GM19043 (cell line): ENCODE results near the gene TCF21.

Experiments used
- ATAC-seq: cut with Tn5 transposase; IDR thresholded peaks from one replicate; pipeline ENCODE4 v1.9.1; 2021; ENCODE audit warnings: low read depth; ENCODE audit not compliant: unreplicated experiment

TCF21 gene

GRCh38 chr6:133889557-133890403 is 867 bp downstream of the TCF21 start:
- ATAC-seq = no peak

GRCh38 chr6:133890711-133891148 is 1.8 kb downstream of the TCF21 start:
- ATAC-seq = no peak

GRCh38 chr6:133891149-133891926 is 2.4 kb downstream of the TCF21 start:
- no peak for ATAC-seq

GRCh38 chr6:133891927-133892812 is 3.3 kb downstream of the TCF21 start:
- no peak for ATAC-seq

- no peak for ATAC-seq
Measured at GRCh38 chr6:133892813-133893691, 4.1 kb downstream of the TCF21 start.

GRCh38 chr6:133893946-133894345 is 5.0 kb downstream of the TCF21 start:
- ATAC-seq = no peak

- ATAC-seq = no peak
Measured at GRCh38 chr6:133894369-133894768, 5.5 kb downstream of the TCF21 start.

GRCh38 chr6:133894795-133895358 is 6.0 kb downstream of the TCF21 start:
- no peak for ATAC-seq

GRCh38 chr6:133895573-133896343 is 6.8 kb downstream of the TCF21 start:
- ATAC-seq = no peak

GRCh38 chr6:133896344-133896721 is 7.4 kb downstream of the TCF21 start:
- ATAC-seq = no peak

- ATAC-seq = no peak
Measured at GRCh38 chr6:133898263-133898662, 9.3 kb downstream of the TCF21 start.

GRCh38 chr6:133899556-133899955 is 10.6 kb downstream of the TCF21 start:
- ATAC-seq = no peak

GRCh38 chr6:133903855-133904254 is 14.9 kb downstream of the TCF21 start:
- no peak for ATAC-seq

- ATAC-seq = no peak
Measured at GRCh38 chr6:133906050-133906449, 17.1 kb downstream of the TCF21 start.

- ATAC-seq = peak; percentile 72
Measured at GRCh38 chr6:133916650-133917151, 27.8 kb downstream of the TCF21 start.

- ATAC-seq = no peak
Measured at GRCh38 chr6:133917781-133918180, 28.9 kb downstream of the TCF21 start.

GRCh38 chr6:133918208-133918930 is 29.5 kb downstream of the TCF21 start:
- no peak for ATAC-seq

- ATAC-seq = no peak
Measured at GRCh38 chr6:133919362-133919761, 30.4 kb downstream of the TCF21 start.
